WERI-Rb-1 (cell line): ENCODE results near the gene SLC25A1.
"Not testable (repeated sequence)": the region's sequence is repeated elsewhere in the genome, so short reads cannot be mapped to it uniquely, and the experiment has no call there.

ENCODE experiments used
- DNase-seq: peaks from one replicate; pipeline ENCODE4 v3.0.0-alpha.2; 2020
- H3K27ac ChIP-seq: fragments of 250-450 bp; sonication (Bioruptor Pico); 2 replicates; pipeline ENCODE4 v1.5.1; 2020; ENCODE audit warnings: mild to moderate bottlenecking, moderate library complexity
- H3K27me3 ChIP-seq: fragments of 250-450 bp; sonication (Bioruptor Pico); 2 replicates; pipeline ENCODE4 v1.5.1; 2021; ENCODE audit warnings: mild to moderate bottlenecking, low read depth, moderate library complexity; ENCODE audit not compliant: insufficient read depth, severe bottlenecking
- H3K36me3 ChIP-seq: fragments of 250-450 bp; sonication (Bioruptor Pico); 2 replicates; pipeline ENCODE4 v1.5.1; 2020; ENCODE audit warnings: mild to moderate bottlenecking, moderate library complexity
- H3K4me3 ChIP-seq: 2 replicates; pipeline ENCODE4 v1.5.1; 2011; ENCODE audit warnings: low read depth, mild to moderate bottlenecking, control low read depth, low read length
- H3K9me3 ChIP-seq: fragments of 250-450 bp; sonication (Bioruptor Pico); 2 replicates; pipeline ENCODE4 v1.5.1; 2021; ENCODE audit warnings: mild to moderate bottlenecking, moderate library complexity; ENCODE audit not compliant: severe bottlenecking
- CTCF ChIP-seq: IDR thresholded peaks from 2 replicates; pipeline ENCODE4 v1.5.1; 2011; ENCODE audit warnings: low read depth, mild to moderate bottlenecking, control low read depth, inconsistent platforms, low read length

Gene SLC25A1

GRCh38 chr22:19169002-19169946 is 9.3 kb downstream of the SLC25A1 start:
- no peak for TF ChIP-seq CTCF
- peaks cover 4% of the 10 kb centered on the region for H3K9me3 ChIP-seq
- DNase-seq, result peak; percentile 86
- H3K4me3 ChIP-seq, result peak overlapping the region; percentile 48
- H3K27me3 ChIP-seq, result peaks cover 52% of the 10 kb centered on the region
- H3K36me3 ChIP-seq, result peaks cover 3% of the 10 kb centered on the region
- peak overlapping the region; percentile 41 for H3K27ac ChIP-seq

DNA sequence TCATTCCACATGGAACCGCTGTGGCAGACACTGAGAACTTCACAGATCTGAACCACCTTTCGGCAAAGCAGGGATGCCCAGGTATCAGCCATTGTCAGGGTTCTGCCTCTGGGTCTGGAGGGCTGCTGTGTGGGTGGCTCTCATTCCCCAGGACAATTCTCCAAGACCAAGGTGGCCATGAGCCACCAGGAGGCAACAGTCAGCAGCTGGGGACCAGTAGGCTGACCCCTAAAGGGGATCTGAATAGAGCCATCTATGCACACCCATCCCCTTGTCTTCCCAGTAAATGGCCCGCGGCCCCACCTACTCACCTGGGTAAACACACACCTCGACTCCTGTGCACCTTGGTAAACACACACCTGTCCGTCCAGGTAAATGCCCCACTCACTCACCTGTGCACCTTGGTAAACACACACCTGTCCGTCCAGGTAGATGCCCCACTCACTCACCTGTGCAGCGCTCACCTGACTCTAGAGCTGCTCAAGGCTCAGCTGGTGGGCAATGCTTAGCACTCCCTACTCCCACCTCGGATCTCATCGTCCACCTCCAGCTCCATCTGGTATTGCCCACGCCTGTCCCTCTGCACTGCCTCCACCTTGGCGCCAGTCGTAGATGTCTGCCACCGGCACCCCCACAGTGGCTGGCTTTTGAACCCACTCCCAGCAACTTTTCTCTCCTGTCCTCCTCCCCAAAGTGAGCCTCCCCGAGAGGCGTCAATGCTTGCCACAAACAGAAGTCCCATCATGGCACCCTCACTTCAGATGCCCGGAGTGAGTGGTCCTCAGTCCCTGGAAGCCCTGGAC is 10.2 kb downstream of the SLC25A1 start:
- no peak for DNase-seq
- Histone ChIP-seq H3K27me3 (peaks cover 52% of the 10 kb centered on the region), H3K9me3 (peaks cover 9% of the 10 kb centered on the region), H3K27ac (no peak overlapping the region), H3K4me3 (no peak overlapping the region), H3K36me3 (no peaks in the 10 kb centered on the region; the same call in none of the 2 replicates)
- TF ChIP-seq CTCF, result peak; percentile 45

DNA sequence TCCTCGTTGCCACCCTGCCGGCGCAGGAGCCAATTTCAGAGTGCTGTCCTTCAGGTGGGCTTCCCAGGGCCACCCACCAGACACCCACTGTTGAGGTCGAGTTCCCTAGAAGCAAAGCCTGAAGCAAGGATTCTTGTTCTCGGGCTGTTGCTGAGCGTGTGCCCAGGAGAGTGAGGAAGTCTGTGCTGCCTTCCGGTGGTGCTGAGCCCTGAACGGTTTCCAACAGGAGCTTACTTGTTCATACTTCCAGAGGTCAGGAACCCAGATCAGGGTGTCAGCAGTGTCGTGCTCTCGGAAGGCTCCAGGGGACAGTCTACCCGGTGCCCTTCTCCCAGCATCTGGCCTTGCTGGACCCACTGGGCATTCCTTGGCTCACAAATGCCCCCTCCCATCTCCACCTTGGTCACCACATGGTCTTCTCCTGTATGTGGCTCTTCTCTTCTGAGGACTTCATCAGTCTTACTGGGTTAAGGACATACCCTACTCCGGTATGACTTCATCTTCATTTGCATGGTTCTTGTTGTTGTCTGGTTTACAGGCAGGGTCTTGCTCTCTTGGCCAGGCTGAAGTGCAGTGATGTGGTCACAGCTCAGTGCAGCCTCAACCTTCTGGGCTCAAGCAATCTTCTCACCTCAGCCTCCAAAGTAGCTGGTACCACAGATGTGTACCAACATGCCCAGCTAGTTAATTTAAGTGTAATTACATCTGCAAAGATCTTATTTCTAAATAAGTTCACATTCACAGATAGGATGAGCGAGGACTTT is 11.2 kb downstream of the SLC25A1 start:
- Histone ChIP-seq H3K36me3 (no peaks in the 10 kb centered on the region; the same call in none of the 2 replicates), H3K9me3 (peaks cover 9% of the 10 kb centered on the region), H3K27me3 (peaks cover 52% of the 10 kb centered on the region), H3K27ac (no peak overlapping the region), H3K4me3 (no peak overlapping the region)
- TF ChIP-seq CTCF, result no peak
- no peak for DNase-seq

- Histone ChIP-seq H3K4me3 (no peak overlapping the region), H3K27ac (no peak overlapping the region), H3K27me3 (peaks cover 52% of the 10 kb centered on the region), H3K36me3 (no peaks in the 10 kb centered on the region; the same call in 1 of the 2 replicates), H3K9me3 (peaks cover 9% of the 10 kb centered on the region)
- no peak for TF ChIP-seq CTCF
- DNase-seq, result no peak
These were observed 12.1 kb downstream of the SLC25A1 start for GRCh38 chr22:19166421-19166820.

DNA sequence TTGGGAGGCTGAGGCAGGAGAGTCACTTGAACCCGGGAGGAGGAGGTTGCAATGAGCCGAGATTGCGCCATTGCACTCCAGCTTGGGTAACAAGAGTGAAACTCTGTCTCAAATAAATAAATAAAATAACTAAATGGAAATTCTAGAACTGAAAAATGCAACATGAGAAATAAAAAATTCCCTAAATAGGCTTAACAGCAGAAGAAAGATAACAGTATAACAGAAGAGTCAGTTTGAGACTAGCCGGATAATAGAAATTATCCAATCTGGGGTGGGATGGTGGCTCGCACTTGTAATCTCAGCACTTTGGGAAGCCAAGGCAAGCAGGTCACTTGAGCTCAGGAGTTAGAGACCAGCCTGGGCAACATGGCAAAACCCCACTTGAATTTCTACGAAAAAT is 14.1 kb downstream of the SLC25A1 start:
- H3K36me3 ChIP-seq, result no peaks in the 10 kb centered on the region
- no peak overlapping the region for H3K27ac ChIP-seq
- H3K9me3 ChIP-seq, result peaks cover 9% of the 10 kb centered on the region
- peaks cover 37% of the 10 kb centered on the region for H3K27me3 ChIP-seq
- H3K4me3 ChIP-seq, result no peak overlapping the region
- no peak for DNase-seq
- TF ChIP-seq CTCF, result no peak

GRCh38 chr22:19158649-19159048 is 19.9 kb downstream of the SLC25A1 start:
- not testable (repeated sequence) for H3K27me3 ChIP-seq, H3K36me3 ChIP-seq, H3K9me3 ChIP-seq, DNase-seq, H3K4me3 ChIP-seq, H3K27ac ChIP-seq

DNA sequence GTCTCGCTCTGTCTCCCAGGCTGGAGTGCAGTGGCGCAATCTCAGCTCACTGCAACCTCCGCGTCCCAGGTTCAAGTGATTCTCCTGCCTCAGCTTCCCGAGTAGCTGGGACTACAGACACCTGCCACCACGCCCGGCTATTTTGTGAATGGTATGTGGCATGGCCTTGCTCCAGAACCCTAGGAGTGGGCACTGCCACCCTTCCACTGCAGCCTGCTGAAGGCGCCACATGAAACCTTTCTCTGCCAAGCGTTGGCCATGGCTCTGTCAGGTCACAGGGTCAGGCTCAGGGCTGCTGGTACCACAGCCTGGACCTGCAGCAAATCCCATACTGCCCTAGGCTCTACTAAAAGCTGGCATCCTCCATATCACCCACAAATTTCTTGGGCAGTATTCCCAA is 22.4 kb downstream of the SLC25A1 start:
- not testable (repeated sequence) for H3K27ac ChIP-seq, H3K9me3 ChIP-seq, DNase-seq, H3K4me3 ChIP-seq, H3K36me3 ChIP-seq
- peaks cover 25% of the 10 kb centered on the region for H3K27me3 ChIP-seq
